Hair follicular keratinocyte (primary cell): ENCODE results near the gene SLC29A2. TPM values are rescaled to one million over a fixed set of nuclear protein-coding genes. Genes with fewer than 3 reads are reported as not detected.

Experiments
- total RNA-seq: library from RNA; depleted of rRNA; stranded (reverse); fragments of >200 nt; gene quantifications from 2 replicates; pipeline ENCODE4 v1.2.3, GENCODE V29; 2015

The SLC29A2 gene, protein sequence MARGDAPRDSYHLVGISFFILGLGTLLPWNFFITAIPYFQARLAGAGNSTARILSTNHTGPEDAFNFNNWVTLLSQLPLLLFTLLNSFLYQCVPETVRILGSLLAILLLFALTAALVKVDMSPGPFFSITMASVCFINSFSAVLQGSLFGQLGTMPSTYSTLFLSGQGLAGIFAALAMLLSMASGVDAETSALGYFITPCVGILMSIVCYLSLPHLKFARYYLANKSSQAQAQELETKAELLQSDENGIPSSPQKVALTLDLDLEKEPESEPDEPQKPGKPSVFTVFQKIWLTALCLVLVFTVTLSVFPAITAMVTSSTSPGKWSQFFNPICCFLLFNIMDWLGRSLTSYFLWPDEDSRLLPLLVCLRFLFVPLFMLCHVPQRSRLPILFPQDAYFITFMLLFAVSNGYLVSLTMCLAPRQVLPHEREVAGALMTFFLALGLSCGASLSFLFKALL
- 3.1 and 6.2 TPM in 2 replicates for total RNA-seq

DNA sequence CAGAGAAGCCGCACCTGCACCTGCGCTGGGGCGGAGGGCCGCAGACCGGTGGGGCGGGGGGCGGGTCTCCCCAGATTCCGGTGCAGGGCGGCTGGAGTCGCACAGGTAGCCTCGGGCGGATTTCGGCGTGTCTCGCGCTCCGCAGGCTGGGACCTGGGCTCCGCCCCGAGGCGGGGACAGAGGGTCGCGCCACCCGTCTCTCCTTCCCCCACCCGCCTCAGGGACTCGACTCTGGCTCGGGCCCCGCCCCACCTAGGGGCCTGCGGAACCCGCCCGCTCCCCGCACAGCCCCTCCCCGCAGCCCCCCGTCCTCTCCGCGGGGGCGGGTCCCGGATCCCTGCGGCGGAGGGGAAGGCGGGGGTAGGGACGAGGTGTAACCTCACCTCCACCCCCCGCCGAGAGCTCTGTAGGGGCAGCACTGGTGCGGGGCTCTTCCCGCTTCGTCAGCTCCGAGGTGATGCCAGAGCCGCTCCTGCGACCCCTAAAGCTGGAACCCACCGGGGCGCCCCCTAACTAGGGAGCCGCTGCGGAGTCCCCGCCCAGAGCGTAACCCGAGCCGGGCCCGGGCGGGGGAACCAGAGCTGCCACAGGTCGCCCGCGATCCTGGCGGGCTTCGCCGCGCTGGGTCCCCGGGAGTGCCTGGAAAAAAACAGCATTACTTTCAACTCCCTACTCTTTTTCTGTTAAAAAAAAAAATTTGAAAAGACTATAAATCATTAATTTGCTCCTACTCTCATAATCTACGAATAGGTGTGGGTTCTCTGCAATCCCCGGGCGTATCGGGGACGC, at the start of gene SLC29A2:
Gene SLC29A2, minus strand, starts transcription at position 134 of the 789 bp plus-strand sequence. CDS start 169 bp downstream, outside the sequence.

DNA sequence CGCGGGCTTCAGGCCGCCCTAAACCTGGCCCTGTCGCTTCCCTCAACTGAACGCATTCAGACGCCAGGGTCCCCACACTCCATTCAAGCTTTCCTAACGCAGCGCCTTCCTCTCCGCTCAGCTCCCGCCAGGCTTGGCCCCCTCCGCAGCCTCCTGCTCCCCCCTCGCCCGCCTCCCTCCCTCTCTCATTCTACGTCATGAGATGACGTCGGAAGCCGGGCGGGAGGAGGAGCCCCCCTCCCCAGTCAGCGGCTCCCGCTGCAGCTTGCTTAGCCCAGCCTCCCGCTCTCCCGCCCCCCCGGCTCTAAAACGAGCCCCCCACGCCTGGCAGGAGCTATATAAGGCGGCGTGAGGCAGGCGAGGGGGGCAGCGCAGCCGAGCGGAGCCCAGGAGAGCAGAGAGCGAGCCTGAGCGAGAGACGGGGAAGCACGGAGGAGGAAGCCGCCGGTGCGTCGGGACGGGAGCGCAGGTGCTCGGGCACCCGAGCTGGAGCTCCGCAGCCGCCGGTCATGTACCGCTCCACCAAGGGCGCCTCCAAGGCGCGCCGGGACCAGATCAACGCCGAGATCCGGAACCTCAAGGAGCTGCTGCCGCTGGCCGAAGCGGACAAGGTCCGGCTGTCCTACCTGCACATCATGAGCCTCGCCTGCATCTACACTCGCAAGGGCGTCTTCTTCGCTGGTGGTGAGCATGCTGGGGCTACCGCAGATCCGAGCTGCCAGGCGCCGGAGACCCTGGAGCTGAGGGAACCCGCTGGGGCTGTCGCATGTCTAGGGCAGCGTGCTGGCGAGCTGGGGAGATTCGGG, 49.3 kb upstream of the SLC29A2 start, which contains the start of gene NPAS4:
Gene NPAS4, plus strand, starts transcription at position 365 of the 806 bp plus-strand sequence. Its CDS starts 145 bp downstream, at position 510.

DNA sequence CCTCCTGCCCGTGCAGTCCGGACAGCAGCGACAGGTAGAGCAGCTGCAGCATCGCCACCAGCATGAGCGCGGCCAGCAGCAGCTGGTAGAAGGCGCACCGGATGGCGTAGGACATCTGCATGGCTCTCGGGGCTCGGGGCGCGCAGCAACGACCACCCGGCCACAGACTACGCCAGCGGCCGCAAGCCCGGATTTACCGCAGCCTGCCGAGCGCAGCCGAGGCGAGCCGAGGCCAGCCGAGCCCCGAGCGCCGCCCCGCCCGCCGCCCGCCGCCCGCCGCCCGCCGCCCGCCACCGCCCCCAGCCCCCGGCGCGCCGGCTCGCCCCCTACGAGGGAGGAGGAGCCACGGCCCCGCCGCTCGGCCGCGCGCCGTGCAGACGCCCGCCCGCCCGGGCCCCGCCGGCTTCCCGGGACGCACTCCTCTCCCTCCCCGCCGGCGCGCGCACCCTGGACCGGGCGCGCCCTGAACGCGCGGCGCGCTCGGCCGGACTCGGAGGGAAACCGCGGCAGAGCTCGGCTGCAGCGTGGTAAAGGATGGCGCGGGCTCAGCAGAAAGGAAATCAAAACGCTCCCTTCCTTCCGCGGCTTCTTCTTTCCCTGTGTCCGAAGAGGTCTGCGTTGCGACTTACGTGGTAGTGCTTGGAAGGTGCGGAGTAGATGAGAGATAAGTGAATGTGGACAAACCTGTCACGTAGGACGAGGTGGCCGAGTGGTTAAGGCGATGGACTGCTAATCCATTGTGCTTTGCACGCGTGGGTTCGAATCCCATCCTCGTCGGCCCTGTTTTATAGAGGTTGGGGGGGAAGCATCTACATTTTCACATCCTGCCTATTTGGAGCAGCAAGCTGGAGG, 23.9 kb downstream of the SLC29A2 start, which contains the start of gene B4GAT1:
Gene B4GAT1, minus strand, starts transcription at position 205 of the 852 bp plus-strand sequence. Its CDS starts 84 bp downstream, at position 121.

DNA sequence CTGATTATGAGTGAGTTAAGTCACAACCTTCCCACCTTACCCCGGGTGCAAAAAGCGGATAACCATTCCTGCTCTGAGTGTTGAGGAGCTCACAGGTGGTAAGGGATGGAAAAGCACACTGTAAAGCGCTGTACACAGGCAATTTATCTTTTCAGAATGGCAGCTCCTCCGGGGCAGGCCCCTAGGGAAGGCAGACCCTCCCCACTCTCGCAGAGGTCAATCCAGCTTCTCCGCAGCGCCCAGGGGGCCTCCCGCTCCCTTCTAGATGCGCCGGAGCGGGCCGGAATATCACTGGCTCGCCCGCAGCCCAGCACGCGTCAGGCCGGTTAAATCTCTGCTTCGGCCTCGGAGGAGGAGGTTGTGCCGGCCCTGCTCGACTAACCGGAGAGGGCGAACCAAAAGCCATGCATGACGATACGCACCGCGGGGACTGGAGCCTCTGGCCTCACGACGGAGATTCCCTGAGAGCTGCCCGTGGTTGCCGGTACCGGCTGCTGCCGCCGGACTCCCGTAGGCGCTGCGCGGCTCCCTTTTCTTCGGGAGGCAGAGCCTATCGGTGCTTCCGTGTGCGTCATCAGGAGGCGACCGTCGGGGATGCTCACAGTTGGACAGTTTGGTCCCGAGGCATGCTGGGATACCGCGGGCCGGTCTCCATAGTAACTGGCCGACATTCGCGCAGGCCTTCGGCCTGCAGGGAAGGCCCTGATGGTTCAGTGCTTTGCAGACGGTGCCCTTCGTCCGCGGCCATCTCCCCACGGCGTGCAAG, 26.8 kb downstream of the SLC29A2 start, which contains the start of gene BRMS1:
Gene BRMS1, minus strand, starts transcription at position 555 of the 766 bp plus-strand sequence. CDS start 2,870 bp downstream, outside the sequence.

DNA sequence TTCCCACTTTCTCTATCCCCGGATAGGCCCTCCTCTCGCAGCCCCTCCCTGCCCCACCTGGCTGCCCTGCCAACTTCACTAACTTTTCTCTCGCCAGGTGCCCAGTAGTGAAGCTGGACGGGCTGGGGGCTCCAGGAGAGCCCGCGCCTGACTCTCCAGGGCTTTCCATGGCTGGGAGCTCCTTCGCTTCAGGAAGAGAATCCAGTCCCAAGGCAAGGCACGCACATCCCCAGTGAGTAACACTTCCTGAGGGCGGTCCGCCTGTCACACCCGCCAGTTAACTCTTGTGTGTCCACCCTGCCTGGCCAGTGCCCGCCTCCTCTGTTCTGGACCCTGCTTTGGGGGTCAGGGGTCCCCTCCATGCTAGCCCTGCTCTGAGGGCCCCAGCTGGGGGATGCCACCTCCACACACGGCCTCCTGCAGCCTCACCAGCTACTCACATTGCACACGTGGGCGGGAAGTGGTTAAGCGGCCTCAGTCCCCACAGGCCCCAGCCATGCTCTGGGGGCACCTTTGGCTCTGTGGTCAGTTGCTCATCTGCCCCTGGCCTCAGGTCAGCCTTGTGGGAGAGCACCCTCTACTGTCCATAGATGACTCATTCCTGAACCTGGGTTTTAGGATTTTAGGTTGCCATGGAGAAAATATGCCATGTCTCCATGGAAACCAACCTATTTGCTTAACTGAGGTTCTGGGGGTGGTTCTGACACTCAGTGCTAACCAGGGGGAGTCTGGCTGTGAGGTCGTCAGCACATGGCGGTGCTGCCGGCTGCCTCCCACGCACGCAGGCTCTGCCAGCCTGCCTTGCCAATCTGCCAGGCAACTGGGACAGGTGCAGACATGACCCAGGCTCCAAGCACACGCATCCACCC, 35.1 kb downstream of the SLC29A2 start, which contains the start of gene RIN1:
Gene RIN1, minus strand, starts transcription at position 201 of the 869 bp plus-strand sequence. Its CDS starts 32 bp downstream, at position 169.

DNA sequence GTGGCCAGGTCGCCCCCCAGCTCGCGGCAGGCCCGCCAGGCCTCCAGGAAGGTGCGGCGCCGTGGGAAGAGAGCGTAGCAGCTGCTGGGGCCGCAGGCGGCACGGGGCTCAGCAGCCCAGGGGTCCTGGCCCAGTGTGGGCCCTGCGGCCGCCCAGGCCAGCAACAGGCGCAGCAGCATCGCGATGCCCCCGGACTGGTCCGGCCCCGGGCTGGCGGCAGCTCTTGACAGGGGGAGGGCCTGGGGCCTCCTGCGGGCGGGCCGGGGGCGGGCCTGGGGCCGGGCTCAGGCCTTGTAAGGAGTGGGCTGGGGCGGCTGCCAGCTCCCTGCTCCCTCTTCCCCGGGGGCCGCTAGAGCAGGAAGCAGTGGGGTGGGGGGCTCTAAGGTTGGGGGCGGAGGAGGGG, 54.7 kb downstream of the SLC29A2 start, which contains the start of gene CD248:
Gene CD248, minus strand, starts transcription at position 196 of the 403 bp plus-strand sequence. Its CDS starts 17 bp downstream, at position 179.

Other genes with a start within 250 kb of the SLC29A2 start
- gene KLC2, start 114.1 kb downstream of the SLC29A2 start, total RNA-seq = 29.6 and 41.1 TPM in 2 replicates
- 161 and 170 TPM in 2 replicates for gene RAB1B, start 103.1 kb downstream of the SLC29A2 start, total RNA-seq
- 0.11 TPM in 1 of 2 replicates, not detected in the other for gene CNIH2, start 93.6 kb downstream of the SLC29A2 start, total RNA-seq
- 148 and 150 TPM in 2 replicates for gene YIF1A, start 82.6 kb downstream of the SLC29A2 start, total RNA-seq
- gene TMEM151A, start 79.9 kb downstream of the SLC29A2 start, total RNA-seq = 0.31 TPM in 1 of 2 replicates, not detected in the other
- gene CD248, start 54.7 kb downstream of the SLC29A2 start, total RNA-seq = 0.47 and 1.3 TPM in 2 replicates
- gene RIN1, start 35.3 kb downstream of the SLC29A2 start, total RNA-seq = 71.5 and 99.2 TPM in 2 replicates
- 64.3 and 101 TPM in 2 replicates for gene BRMS1, start 26.7 kb downstream of the SLC29A2 start, total RNA-seq
- gene B4GAT1, start 24.1 kb downstream of the SLC29A2 start, total RNA-seq = 15.6 and 18.1 TPM in 2 replicates
- gene NPAS4, start 49.3 kb upstream of the SLC29A2 start, total RNA-seq = not detected in 2 replicates
- 73.6 and 93.1 TPM in 2 replicates for gene MRPL11, start 67.1 kb upstream of the SLC29A2 start, total RNA-seq
- 4.6 and 5.3 TPM in 2 replicates for gene PELI3, start 95.1 kb upstream of the SLC29A2 start, total RNA-seq
- gene DPP3, start 108.7 kb upstream of the SLC29A2 start, total RNA-seq = 68.5 and 69.8 TPM in 2 replicates
- 11.6 and 18.0 TPM in 2 replicates for gene BBS1, start 138.9 kb upstream of the SLC29A2 start, total RNA-seq
- 15.3 and 19.8 TPM in 2 replicates for gene ZDHHC24, start 174.3 kb upstream of the SLC29A2 start, total RNA-seq
- not detected in 2 replicates for gene ACTN3, start 175.1 kb upstream of the SLC29A2 start, total RNA-seq
- 3.9 and 5.0 TPM in 2 replicates for gene CTSF, start 196.8 kb upstream of the SLC29A2 start, total RNA-seq
- gene CCDC87, start 221.3 kb upstream of the SLC29A2 start, total RNA-seq = under 0.01 and 0.19 TPM in 2 replicates
- gene CCS, start 221.4 kb upstream of the SLC29A2 start, total RNA-seq = 20.0 and 24.5 TPM in 2 replicates
- 28.5 and 54.3 TPM in 2 replicates for gene RBM14, start 244.9 kb upstream of the SLC29A2 start, total RNA-seq